Measurements from ENCODE around the gene HPCAL1. TPM values are rescaled to one million over a fixed set of nuclear protein-coding genes. Genes with fewer than 3 reads are reported as not detected.
"Not testable (repeated sequence)": the region's sequence is repeated elsewhere in the genome, so short reads cannot be mapped to it uniquely, and the experiment has no call there.

Gene HPCAL1
- total and polyA plus RNA-seq, 5 experiments from 2014 or later = 71.5 to 122 (median 86.2) TPM

GRCh38 chr2:10260130-10260529 lies 42.6 kb upstream of the HPCAL1 start:
- H3K27ac Mint-ChIP-seq = no peak overlapping the region
- no peak overlapping the region for H3K4me3 Mint-ChIP-seq
- H3K36me3 Mint-ChIP-seq = no peaks in the 10 kb centered on the region
- peaks cover 0 to 10% (median 3%) of the 10 kb centered on the region in 5 donors for H3K27me3 Mint-ChIP-seq
- ATAC-seq = no peak
- H3K9me3 Mint-ChIP-seq = no peaks in the 10 kb centered on the region
- DNase-seq = no peak
- peaks cover 0 to 16% (median 0%) of the 10 kb centered on the region in 4 donors for H3K4me1 Mint-ChIP-seq
- POLR2A ChIA-PET = no interaction called here

- H3K4me3 Mint-ChIP-seq, ATAC-seq, DNase-seq, H3K27me3 Mint-ChIP-seq, H3K36me3 Mint-ChIP-seq, POLR2A ChIA-PET, H3K4me1 Mint-ChIP-seq, H3K27ac Mint-ChIP-seq, H3K9me3 Mint-ChIP-seq: not testable (repeated sequence)
Observed at GRCh38 chr2:10263526-10263925, 39.2 kb upstream of the HPCAL1 start.

- DNase-seq = peak in 1 of 10 donors; percentile 36
- ATAC-seq = no peak
- POLR2A ChIA-PET = interaction anchor here (0.7 kb wide), 1 partner anchor 142 kb away, joined by 3 read pairs; no protein-coding TSS in a partner anchor
- Mint-ChIP-seq H3K27ac (peak overlapping the region in 1 of 10 donors; percentile 57), H3K4me3 (no peak overlapping the region), H3K9me3 (no peaks in the 10 kb centered on the region), H3K27me3 (peaks cover 0 to 4% (median 0%) of the 10 kb centered on the region in 5 donors), H3K4me1 (no peaks in the 10 kb centered on the region), H3K36me3 (no peaks in the 10 kb centered on the region)
Observed at GRCh38 chr2:10264506-10265328, 38.0 kb upstream of the HPCAL1 start.

GRCh38 chr2:10265329-10266132 lies 37.2 kb upstream of the HPCAL1 start:
- H3K36me3 Mint-ChIP-seq = no peaks in the 10 kb centered on the region
- peaks cover 0 to 4% (median 0%) of the 10 kb centered on the region in 5 donors for H3K27me3 Mint-ChIP-seq
- DNase-seq (peak in 1 of 10 donors; percentile 45), ATAC-seq (no peak)
- H3K27ac Mint-ChIP-seq = no peak overlapping the region
- POLR2A ChIA-PET = no interaction called here
- no peaks in the 10 kb centered on the region for H3K9me3 Mint-ChIP-seq
- peaks cover 0 to 4% (median 1%) of the 10 kb centered on the region in 4 donors for H3K4me1 Mint-ChIP-seq
- H3K4me3 Mint-ChIP-seq = no peak overlapping the region

GRCh38 chr2:10266133-10266620 lies 36.5 kb upstream of the HPCAL1 start:
- no peak for ATAC-seq
- Mint-ChIP-seq H3K27ac (peak overlapping the region in 1 of 10 donors; percentile 66), H3K4me3 (no peak overlapping the region), H3K36me3 (no peaks in the 10 kb centered on the region), H3K27me3 (peaks cover 0 to 4% (median 0%) of the 10 kb centered on the region in 5 donors), H3K4me1 (peaks cover 0 to 10% (median 5%) of the 10 kb centered on the region in 4 donors), H3K9me3 (no peaks in the 10 kb centered on the region)
- POLR2A ChIA-PET = no interaction called here
- DNase-seq = no peak

GRCh38 chr2:10267036-10267435 lies 35.7 kb upstream of the HPCAL1 start:
- Mint-ChIP-seq H3K4me1 (peaks cover 0 to 17% (median 6%) of the 10 kb centered on the region in 4 donors), H3K4me3 (no peak overlapping the region), H3K27me3 (peaks cover 0 to 4% (median 0%) of the 10 kb centered on the region in 5 donors), H3K36me3 (no peaks in the 10 kb centered on the region), H3K9me3 (no peaks in the 10 kb centered on the region), H3K27ac (peak overlapping the region in 1 of 10 donors; percentile 34)
- peak in 1 of 10 donors; percentile 28 for DNase-seq
- POLR2A ChIA-PET = no interaction called here
- ATAC-seq = no peak

GRCh38 chr2:10267551-10268465 lies 34.9 kb upstream of the HPCAL1 start:
- Mint-ChIP-seq H3K4me1 (peaks cover 0 to 17% (median 6%) of the 10 kb centered on the region in 4 donors), H3K9me3 (no peaks in the 10 kb centered on the region), H3K27ac (no peak overlapping the region), H3K36me3 (no peaks in the 10 kb centered on the region), H3K27me3 (peaks cover 0 to 2% (median 0%) of the 10 kb centered on the region in 5 donors), H3K4me3 (no peak overlapping the region)
- ATAC-seq = no peak
- POLR2A ChIA-PET = no interaction called here
- peak in 1 of 10 donors; percentile 52 for DNase-seq

- Mint-ChIP-seq H3K4me1 (peaks cover 2 to 17% (median 6%) of the 10 kb centered on the region in 4 donors), H3K27me3 (peaks cover 0 to 2% (median 0%) of the 10 kb centered on the region in 5 donors), H3K36me3 (no peaks in the 10 kb centered on the region), H3K4me3 (no peak overlapping the region), H3K27ac (peak overlapping the region in 2 of 10 donors; percentile 15 to 56), H3K9me3 (no peaks in the 10 kb centered on the region)
- DNase-seq (no peak), ATAC-seq (no peak)
- POLR2A ChIA-PET = interaction anchor here (0.5 kb wide), 1 partner anchor 864 kb away, joined by 3 read pairs; no protein-coding TSS in a partner anchor
Observed at GRCh38 chr2:10269291-10269690, 33.4 kb upstream of the HPCAL1 start.

GRCh38 chr2:10269711-10270610 lies 32.7 kb upstream of the HPCAL1 start:
- DNase-seq (peak in 1 of 10 donors; percentile 31), ATAC-seq (no peak)
- H3K4me1 Mint-ChIP-seq = peaks cover 2 to 17% (median 6%) of the 10 kb centered on the region in 4 donors
- H3K27me3 Mint-ChIP-seq = peaks cover 0 to 2% (median 0%) of the 10 kb centered on the region in 5 donors
- H3K9me3 Mint-ChIP-seq = no peaks in the 10 kb centered on the region
- H3K4me3 Mint-ChIP-seq = no peak overlapping the region
- H3K36me3 Mint-ChIP-seq = no peaks in the 10 kb centered on the region
- peak overlapping the region in 2 of 10 donors; percentile 56 to 81 for H3K27ac Mint-ChIP-seq
- POLR2A ChIA-PET = interaction anchor here (0.5 to 2.0 kb wide), 9 partner anchors 34 to 863 kb away, joined by 3 to 14 read pairs (median 4); no protein-coding TSS in a partner anchor

GRCh38 chr2:10271509-10271908 lies 31.2 kb upstream of the HPCAL1 start:
- no peaks in the 10 kb centered on the region for H3K27me3 Mint-ChIP-seq
- H3K4me1 Mint-ChIP-seq = peaks cover 2 to 17% (median 6%) of the 10 kb centered on the region in 4 donors
- H3K9me3 Mint-ChIP-seq = no peaks in the 10 kb centered on the region
- POLR2A ChIA-PET = interaction anchor here (0.6 to 2.0 kb wide), 10 partner anchors 13 to 164 kb away, joined by 3 to 14 read pairs (median 4); no protein-coding TSS in a partner anchor
- H3K4me3 Mint-ChIP-seq = no peak overlapping the region
- peak overlapping the region in 3 of 10 donors; percentile 58 to 81 (median 76) for H3K27ac Mint-ChIP-seq
- no peaks in the 10 kb centered on the region for H3K36me3 Mint-ChIP-seq
- peak in 1 of 10 donors; percentile 30 for DNase-seq
- ATAC-seq = no peak

- no peaks in the 10 kb centered on the region for H3K9me3 Mint-ChIP-seq
- POLR2A ChIA-PET = interaction anchor here (1.0 to 1.8 kb wide), 3 partner anchors 135 to 161 kb away, joined by 3 to 14 read pairs (median 4); no protein-coding TSS in a partner anchor
- ATAC-seq = no peak
- H3K36me3 Mint-ChIP-seq = no peaks in the 10 kb centered on the region
- H3K4me1 Mint-ChIP-seq = peaks cover 2 to 17% (median 7%) of the 10 kb centered on the region in 4 donors
- peak in 1 of 10 donors; percentile 58 for DNase-seq
- peak overlapping the region in 2 of 10 donors; percentile 24 to 76 for H3K27ac Mint-ChIP-seq
- H3K4me3 Mint-ChIP-seq = no peak overlapping the region
- no peaks in the 10 kb centered on the region for H3K27me3 Mint-ChIP-seq
Observed at GRCh38 chr2:10271946-10272345, 30.8 kb upstream of the HPCAL1 start.
